MM.1S (cell line): Measurements from ENCODE around the gene SORBS2.
A peak's percentile ranks its signal among the peaks of the same experiment; 100 is the strongest.

Experiments used
- DNase-seq: peaks from one replicate; pipeline ENCODE4 v3.0.0-alpha.2; 2015
- H2AFZ ChIP-seq: fragments of 300-600 bp; sonication (generic); 2 replicates; pipeline ENCODE4 v1.6.0; 2016; ENCODE audit warnings: antibody characterized with exemption, low read length
- H3F3A ChIP-seq: fragments of 300-600 bp; sonication (generic); 2 replicates; pipeline ENCODE4 v1.6.1; 2016; ENCODE audit warnings: mild to moderate bottlenecking, antibody characterized with exemption, low read length, moderate library complexity, mixed read lengths; ENCODE audit not compliant: insufficient read depth
- H3K27ac ChIP-seq: fragments of 300-600 bp; sonication (generic); 2 replicates; pipeline ENCODE4 v1.5.1; 2016; ENCODE audit warnings: mild to moderate bottlenecking, low read length
- H3K27me3 ChIP-seq: fragments of 300-600 bp; sonication (generic); replicated peaks from 2 replicates; pipeline ENCODE4 v1.6.0; 2016; ENCODE audit warnings: low read length; ENCODE audit not compliant: insufficient read depth
- H3K36me3 ChIP-seq: fragments of 300-600 bp; sonication (generic); replicated peaks from 2 replicates; pipeline ENCODE4 v1.6.1; 2016; ENCODE audit warnings: mild to moderate bottlenecking, low read length, mixed read lengths; ENCODE audit not compliant: insufficient read depth
- H3K4me1 ChIP-seq: fragments of 300-600 bp; sonication (generic); 2 replicates; pipeline ENCODE4 v1.6.1; 2016; ENCODE audit warnings: low read length, mixed read lengths
- H3K4me2 ChIP-seq: fragments of 300-600 bp; sonication (generic); 2 replicates; pipeline ENCODE4 v1.6.0; 2016; ENCODE audit warnings: low read depth, low read length
- H3K4me3 ChIP-seq: fragments of 300-600 bp; sonication (generic); 2 replicates; pipeline ENCODE4 v1.5.1; 2016; ENCODE audit warnings: low read length, mixed read lengths
- H3K79me2 ChIP-seq: fragments of 300-600 bp; sonication (generic); 2 replicates; pipeline ENCODE4 v1.6.1; 2016; ENCODE audit warnings: mixed run types, low read length, mixed read lengths
- H3K9ac ChIP-seq: fragments of 300-600 bp; sonication (generic); 2 replicates; pipeline ENCODE4 v1.6.1; 2016; ENCODE audit warnings: low read length, mixed read lengths
- H3K9me2 ChIP-seq: fragments of 300-600 bp; sonication (generic); replicated peaks from 2 replicates; pipeline ENCODE4 v1.6.1; 2016; ENCODE audit warnings: mild to moderate bottlenecking, low read length, mixed read lengths; ENCODE audit not compliant: insufficient read depth
- H3K9me3 ChIP-seq: fragments of 300-600 bp; sonication (generic); replicated peaks from 2 replicates; pipeline ENCODE4 v1.6.1; 2016; ENCODE audit warnings: mild to moderate bottlenecking, low read length, mixed read lengths; ENCODE audit not compliant: insufficient read depth
- H4K20me1 ChIP-seq: fragments of 300-600 bp; sonication (generic); 2 replicates; pipeline ENCODE4 v1.6.1; 2016; ENCODE audit warnings: mild to moderate bottlenecking, low read length, moderate library complexity, mixed read lengths; ENCODE audit not compliant: insufficient read depth
- CTCF ChIP-seq: fragments of 300-600 bp; sonication (generic); IDR thresholded peaks from 2 replicates; pipeline ENCODE4 v1.5.1; 2016; ENCODE audit warnings: antibody characterized with exemption, low read length, mixed read lengths
- EZH2 ChIP-seq: fragments of 300-600 bp; sonication (generic); optimal IDR thresholded peaks from 2 replicates; pipeline ENCODE3; 2017; ENCODE audit warnings: low read depth, mild to moderate bottlenecking, antibody characterized with exemption, low read length, mixed read lengths
- EZH2phosphoT487 ChIP-seq: fragments of 300-600 bp; sonication (generic); IDR thresholded peaks from 2 replicates; pipeline ENCODE4 v1.6.1; 2018; ENCODE audit warnings: antibody characterized with exemption, low read length

Gene SORBS2

GRCh38 chr4:185634066-185634652, 177.8 kb downstream of the SORBS2 start:
- Histone ChIP-seq H3K9ac (no peak overlapping the region), H3K27ac (no peak overlapping the region), H3K4me1 (no peaks in the 10 kb centered on the region), H2AFZ (no peak overlapping the region), H3K36me3 (no peaks in the 10 kb centered on the region), H3K79me2 (no peaks in the 10 kb centered on the region), H3F3A (no peaks in the 10 kb centered on the region), H3K4me3 (no peak overlapping the region), H3K9me2 (no peaks in the 10 kb centered on the region), H4K20me1 (no peaks in the 10 kb centered on the region), H3K27me3 (no peaks in the 10 kb centered on the region), H3K9me3 (no peaks in the 10 kb centered on the region), H3K4me2 (no peak overlapping the region)
- TF ChIP-seq CTCF (peak; percentile 67), EZH2 (no peak)
- peak; percentile 49 for DNase-seq

- Histone ChIP-seq H3K27ac (no peak overlapping the region), H3K4me3 (no peak overlapping the region), H3K9me3 (no peaks in the 10 kb centered on the region), H3K79me2 (no peaks in the 10 kb centered on the region), H3K4me1 (no peaks in the 10 kb centered on the region), H3K4me2 (no peak overlapping the region), H3F3A (no peaks in the 10 kb centered on the region), H3K27me3 (no peaks in the 10 kb centered on the region), H4K20me1 (no peaks in the 10 kb centered on the region), H3K36me3 (no peaks in the 10 kb centered on the region), H3K9me2 (no peaks in the 10 kb centered on the region), H2AFZ (no peak overlapping the region), H3K9ac (no peak overlapping the region)
- TF ChIP-seq CTCF (no peak), EZH2phosphoT487 (no peak), EZH2 (no peak)
- no peak for DNase-seq
Measured at GRCh38 chr4:185626798-185627197, 185.2 kb downstream of the SORBS2 start.

GRCh38 chr4:185625503-185625902, 186.5 kb downstream of the SORBS2 start:
- TF ChIP-seq CTCF = no peak
- TF ChIP-seq EZH2phosphoT487 = no peak
- no peak for TF ChIP-seq EZH2
- no peak overlapping the region for H3K4me3 ChIP-seq
- no peak overlapping the region for H3K4me2 ChIP-seq
- no peaks in the 10 kb centered on the region for H4K20me1 ChIP-seq
- H3F3A ChIP-seq = no peaks in the 10 kb centered on the region
- H3K4me1 ChIP-seq = no peaks in the 10 kb centered on the region
- H3K9me2 ChIP-seq = no peaks in the 10 kb centered on the region
- no peak overlapping the region for H3K9ac ChIP-seq
- no peak overlapping the region for H2AFZ ChIP-seq
- H3K79me2 ChIP-seq = no peaks in the 10 kb centered on the region
- H3K27me3 ChIP-seq = no peaks in the 10 kb centered on the region
- no peaks in the 10 kb centered on the region for H3K36me3 ChIP-seq
- DNase-seq = no peak
- no peak overlapping the region for H3K27ac ChIP-seq
- H3K9me3 ChIP-seq = no peaks in the 10 kb centered on the region
